SK-N-SH (cell line): ENCODE measurements around the gene TMEM223. TPM values are rescaled to one million over a fixed set of nuclear protein-coding genes. Genes with fewer than 3 reads are reported as not detected.

Source experiments
- CTCF ChIA-PET: fragments of 300-600, 350-600 bp; formaldehyde crosslinking; extraction: SDS; loops from one replicate; lab custom pipeline; 2021; lab: Yijun Ruan, JAX
- POLR2A ChIA-PET: fragments of 350-600 bp; sonication (Branson Sonifier 250); formaldehyde crosslinking; extraction: SDS; loops from one replicate; lab custom pipeline; 2020; ENCODE audit warnings: antibody characterized with exemption, inconsistent platforms; lab: Yijun Ruan, JAX
- DNase-seq: peaks from one replicate; pipeline ENCODE4 v3.0.0; 2012
- H2AFZ ChIP-seq: fragments of 200-600 bp; sonication (generic); 2 replicates; pipeline ENCODE4 v1.8.1; 2016; ENCODE audit warnings: antibody characterized with exemption, mild to moderate bottlenecking, low read depth
- H3F3A ChIP-seq: fragments of 200-600 bp; sonication (generic); replicated peaks from 2 replicates; pipeline ENCODE3; 2016; ENCODE audit warnings: antibody characterized with exemption, mild to moderate bottlenecking; ENCODE audit not compliant: insufficient read depth
- H3K27ac ChIP-seq, 2 experiments: fragments of 200-500 bp in 1 of 2; fragments of 200-600 bp in 1 of 2; sonication (Bioruptor generic) in 1 of 2; sonication (generic), shearing (Covaris generic) in 1 of 2; 2 replicates each; pipeline versions ENCODE4 v1.5.1 to v1.6.1; 2014 to 2016; ENCODE audit warnings: low read depth in 2 of 2, inconsistent platforms in 1 of 2, low read length in 1 of 2, mild to moderate bottlenecking in 1 of 2, mixed read lengths in 1 of 2
- H3K27me3 ChIP-seq: fragments of 200-600 bp; sonication (generic), shearing (Covaris generic); 2 replicates; pipeline ENCODE4 v1.6.1; 2016; ENCODE audit warnings: mixed run types; ENCODE audit not compliant: insufficient read depth
- H3K36me3 ChIP-seq, 2 experiments: fragments of 200-500 bp in 1 of 2; fragments of 200-600 bp in 1 of 2; sonication (Bioruptor generic) in 1 of 2; sonication (generic) in 1 of 2; replicated peaks in 1 of 2; 2 replicates each; pipeline versions ENCODE3 to v1.5.1; 2014 to 2016; ENCODE audit warnings: low read length in 1 of 2, mild to moderate bottlenecking in 1 of 2; ENCODE audit not compliant: insufficient read depth in 2 of 2, control insufficient read depth in 1 of 2
- H3K4me1 ChIP-seq, 2 experiments: fragments of 200-500 bp in 1 of 2; fragments of 200-600 bp in 1 of 2; sonication (Bioruptor generic) in 1 of 2; sonication (generic), shearing (Covaris generic) in 1 of 2; 2 replicates each; pipeline versions ENCODE4 v1.5.1 to v1.6.1; 2014 to 2016; ENCODE audit warnings: low read depth in 1 of 2, low read length in 1 of 2, mixed run types in 1 of 2; ENCODE audit not compliant: insufficient read depth in 2 of 2, control insufficient read depth in 1 of 2
- H3K4me2 ChIP-seq: fragments of 200-600 bp; sonication (generic), shearing (Covaris generic); 2 replicates; pipeline ENCODE4 v1.6.1; 2017; ENCODE audit warnings: mixed run types
- H3K4me3 ChIP-seq, 2 experiments: fragments of 200-500 bp in 1 of 2; fragments of 200-600 bp in 1 of 2; sonication (Bioruptor generic) in 1 of 2; sonication (generic), shearing (Covaris generic) in 1 of 2; 2 replicates each; pipeline versions ENCODE4 v1.5.1 to v1.8.1; 2014 to 2016; ENCODE audit warnings: low read depth in 2 of 2, inconsistent platforms in 1 of 2, low read length in 1 of 2, mild to moderate bottlenecking in 1 of 2, mixed read lengths in 1 of 2, moderate library complexity in 1 of 2
- H3K79me2 ChIP-seq: fragments of 200-600 bp; sonication (generic); 2 replicates; pipeline ENCODE4 v1.8.1; 2017; ENCODE audit warnings: mild to moderate bottlenecking; ENCODE audit not compliant: insufficient read depth
- H3K9ac ChIP-seq: fragments of 200-600 bp; sonication (generic); 2 replicates; pipeline ENCODE4 v1.6.1; 2017; ENCODE audit warnings: mixed run types
- H3K9me2 ChIP-seq: fragments of 200-600 bp; sonication (generic); 2 replicates; pipeline ENCODE4 v1.6.1; 2017; ENCODE audit warnings: mixed run types
- H3K9me3 ChIP-seq: fragments of 200-600 bp; sonication (generic); 2 replicates; pipeline ENCODE4 v1.6.1; 2017; ENCODE audit warnings: mixed run types, mild to moderate bottlenecking, moderate library complexity
- H4K20me1 ChIP-seq: fragments of 200-600 bp; sonication (generic); 2 replicates; pipeline ENCODE4 v1.6.1; 2017; ENCODE audit warnings: mild to moderate bottlenecking, mixed run types; ENCODE audit not compliant: insufficient read depth
- ELF1 ChIP-seq: IDR thresholded peaks from 2 replicates; pipeline ENCODE4 v1.4.0; 2012
- EP300 ChIP-seq, 2 experiments: IDR thresholded peaks; 2 replicates each; pipeline versions ENCODE4 v1.4.0 to v1.6.1; 2012; ENCODE audit warnings: borderline replicate concordance in 1 of 2, low read depth in 1 of 2, low read length in 1 of 2
- EZH2phosphoT487 ChIP-seq: fragments of 200-600 bp; sonication (generic); IDR thresholded peaks from 2 replicates; pipeline ENCODE4 v1.6.1; 2017; ENCODE audit warnings: low read depth, mixed run types, mild to moderate bottlenecking, antibody characterized with exemption, moderate library complexity, borderline replicate concordance
- FOSL2 ChIP-seq: IDR thresholded peaks from 2 replicates; pipeline ENCODE4 v1.4.0; 2012; ENCODE audit warnings: low read depth, mild to moderate bottlenecking, moderate library complexity, borderline replicate concordance
- FOXJ3 ChIP-seq: sonication (generic); formaldehyde crosslinking; IDR thresholded peaks from 2 replicates; pipeline ENCODE4 v1.5.1; 2020; ENCODE audit warnings: mild to moderate bottlenecking, missing genetic modification reagents
- FOXM1 ChIP-seq: IDR thresholded peaks from 2 replicates; pipeline ENCODE4 v1.4.0; 2012; ENCODE audit warnings: low read depth, mild to moderate bottlenecking
- MEF2A ChIP-seq: IDR thresholded peaks from 2 replicates; pipeline ENCODE4 v1.4.0; 2012; ENCODE audit warnings: low read depth, borderline replicate concordance
- NFIC ChIP-seq: IDR thresholded peaks from 2 replicates; pipeline ENCODE4 v1.4.0; 2012; ENCODE audit warnings: borderline replicate concordance
- NRF1 ChIP-seq: IDR thresholded peaks from 2 replicates; pipeline ENCODE4 v1.6.1; 2012; ENCODE audit warnings: low read depth, mild to moderate bottlenecking, low read length
- RAD21 ChIP-seq: IDR thresholded peaks from 2 replicates; pipeline ENCODE4 v1.6.1; 2012; ENCODE audit warnings: mild to moderate bottlenecking, low read length
- RCOR1 ChIP-seq: fragments of 150-350 bp; IDR thresholded peaks from 2 replicates; pipeline ENCODE4 v1.6.1; 2017; ENCODE audit warnings: antibody characterized with exemption, low read length
- SIN3A ChIP-seq: IDR thresholded peaks from 2 replicates; pipeline ENCODE4 v1.6.1; 2012; ENCODE audit warnings: low read depth, mild to moderate bottlenecking, low read length, moderate library complexity, borderline replicate concordance
- TCF12 ChIP-seq: IDR thresholded peaks from 2 replicates; pipeline ENCODE4 v1.4.0; 2012
- WGBS: methylation state at CpG from one replicate; pipeline ENCODE4 v1.1.6; 2017; ENCODE audit warnings: low lambda C conversion rate; 5-methylcytosine and 5-hydroxymethylcytosine counted together
- polyA plus RNA-seq, 3 experiments: library from polyadenylated mRNA; depleted of rRNA; stranded (reverse); fragments of >200 nt; gene quantifications; 2 replicates each; pipeline ENCODE4 v1.2.3, GENCODE V29; 2012
- TF ChIP-seq, protein P1 (sequence below): IDR thresholded peaks from 2 replicates; pipeline ENCODE4 v1.4.0; 2012; ENCODE audit warnings: low read depth
- TF ChIP-seq, protein P2 (sequence below): fragments of 200-600 bp; sonication (generic); IDR thresholded peaks from 2 replicates; pipeline ENCODE4 v1.6.1; 2017; ENCODE audit warnings: antibody characterized with exemption, mild to moderate bottlenecking, moderate library complexity
- TF ChIP-seq, protein P3 (sequence below): IDR thresholded peaks from 2 replicates; pipeline ENCODE4 v1.4.0; 2012; ENCODE audit warnings: low read depth, borderline replicate concordance
- TF ChIP-seq, protein P4 (sequence below): IDR thresholded peaks from 2 replicates; pipeline ENCODE4 v1.4.0; 2012; ENCODE audit warnings: low read depth, borderline replicate concordance
- TF ChIP-seq, protein P5 (sequence below): fragments of 150-350 bp; IDR thresholded peaks from 2 replicates; pipeline ENCODE4 v1.6.1; 2016; ENCODE audit warnings: mild to moderate bottlenecking, low read depth, low read length

TMEM223 gene
- polyA plus RNA-seq, 1 of the 3 experiments (the other 2 are of a cell fraction) = 30.4 TPM

- CTCF ChIA-PET = interaction anchor here (9.8 kb wide), 1 partner anchor 12 kb away, joined by 130 read pairs; the partner anchor contains the start of gene TMEM179B
- Histone ChIP-seq H3K79me2 (peaks cover 32% of the 10 kb centered on the region), H4K20me1 (no peaks in the 10 kb centered on the region), H3K4me2 (no peak overlapping the region), H3K9me3 (no peaks in the 10 kb centered on the region), H3K4me1 (peaks cover 0 to 15% of the 10 kb centered on the region in 2 experiments; a peak in 1 of 4 replicates), H3K4me3 (no peak overlapping the region), H3K36me3 (peaks cover 0 to 6% of the 10 kb centered on the region in 2 experiments), H3K9me2 (no peaks in the 10 kb centered on the region), H3K27me3 (no peaks in the 10 kb centered on the region), H2AFZ (no peak overlapping the region), H3K9ac (no peak overlapping the region), H3K27ac (no peak overlapping the region), H3F3A (peaks cover 19% of the 10 kb centered on the region)
- no peak for DNase-seq
- 94% methylated on average over 6 of the region's 6 CpGs for WGBS
- no peak for TF ChIP-seq FOXM1
- TF ChIP-seq SIN3A = no peak
- no peak for TF ChIP-seq NFIC
- TF ChIP-seq, protein P1, sequence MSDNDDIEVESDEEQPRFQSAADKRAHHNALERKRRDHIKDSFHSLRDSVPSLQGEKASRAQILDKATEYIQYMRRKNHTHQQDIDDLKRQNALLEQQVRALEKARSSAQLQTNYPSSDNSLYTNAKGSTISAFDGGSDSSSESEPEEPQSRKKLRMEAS = no peak
- TF ChIP-seq, protein P2, sequence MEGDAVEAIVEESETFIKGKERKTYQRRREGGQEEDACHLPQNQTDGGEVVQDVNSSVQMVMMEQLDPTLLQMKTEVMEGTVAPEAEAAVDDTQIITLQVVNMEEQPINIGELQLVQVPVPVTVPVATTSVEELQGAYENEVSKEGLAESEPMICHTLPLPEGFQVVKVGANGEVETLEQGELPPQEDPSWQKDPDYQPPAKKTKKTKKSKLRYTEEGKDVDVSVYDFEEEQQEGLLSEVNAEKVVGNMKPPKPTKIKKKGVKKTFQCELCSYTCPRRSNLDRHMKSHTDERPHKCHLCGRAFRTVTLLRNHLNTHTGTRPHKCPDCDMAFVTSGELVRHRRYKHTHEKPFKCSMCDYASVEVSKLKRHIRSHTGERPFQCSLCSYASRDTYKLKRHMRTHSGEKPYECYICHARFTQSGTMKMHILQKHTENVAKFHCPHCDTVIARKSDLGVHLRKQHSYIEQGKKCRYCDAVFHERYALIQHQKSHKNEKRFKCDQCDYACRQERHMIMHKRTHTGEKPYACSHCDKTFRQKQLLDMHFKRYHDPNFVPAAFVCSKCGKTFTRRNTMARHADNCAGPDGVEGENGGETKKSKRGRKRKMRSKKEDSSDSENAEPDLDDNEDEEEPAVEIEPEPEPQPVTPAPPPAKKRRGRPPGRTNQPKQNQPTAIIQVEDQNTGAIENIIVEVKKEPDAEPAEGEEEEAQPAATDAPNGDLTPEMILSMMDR = no peak
- no peak for TF ChIP-seq EP300 (IDR thresholded peaks at IDR 0.05; ENCODE audit: borderline replicate concordance in 1 of 2, low read depth in 1 of 2, low read length in 1 of 2)
- TF ChIP-seq NRF1 = no peak
- no peak for TF ChIP-seq EZH2phosphoT487
- TF ChIP-seq RCOR1 = no peak
- no peak for TF ChIP-seq MEF2A
- no peak for TF ChIP-seq RAD21
- no peak for TF ChIP-seq FOXJ3 (CRISPR knock-in tag)
- TF ChIP-seq, protein P3, sequence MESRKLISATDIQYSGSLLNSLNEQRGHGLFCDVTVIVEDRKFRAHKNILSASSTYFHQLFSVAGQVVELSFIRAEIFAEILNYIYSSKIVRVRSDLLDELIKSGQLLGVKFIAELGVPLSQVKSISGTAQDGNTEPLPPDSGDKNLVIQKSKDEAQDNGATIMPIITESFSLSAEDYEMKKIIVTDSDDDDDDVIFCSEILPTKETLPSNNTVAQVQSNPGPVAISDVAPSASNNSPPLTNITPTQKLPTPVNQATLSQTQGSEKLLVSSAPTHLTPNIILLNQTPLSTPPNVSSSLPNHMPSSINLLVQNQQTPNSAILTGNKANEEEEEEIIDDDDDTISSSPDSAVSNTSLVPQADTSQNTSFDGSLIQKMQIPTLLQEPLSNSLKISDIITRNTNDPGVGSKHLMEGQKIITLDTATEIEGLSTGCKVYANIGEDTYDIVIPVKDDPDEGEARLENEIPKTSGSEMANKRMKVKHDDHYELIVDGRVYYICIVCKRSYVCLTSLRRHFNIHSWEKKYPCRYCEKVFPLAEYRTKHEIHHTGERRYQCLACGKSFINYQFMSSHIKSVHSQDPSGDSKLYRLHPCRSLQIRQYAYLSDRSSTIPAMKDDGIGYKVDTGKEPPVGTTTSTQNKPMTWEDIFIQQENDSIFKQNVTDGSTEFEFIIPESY = no peak
- TF ChIP-seq TCF12 = no peak
- TF ChIP-seq, protein P4, sequence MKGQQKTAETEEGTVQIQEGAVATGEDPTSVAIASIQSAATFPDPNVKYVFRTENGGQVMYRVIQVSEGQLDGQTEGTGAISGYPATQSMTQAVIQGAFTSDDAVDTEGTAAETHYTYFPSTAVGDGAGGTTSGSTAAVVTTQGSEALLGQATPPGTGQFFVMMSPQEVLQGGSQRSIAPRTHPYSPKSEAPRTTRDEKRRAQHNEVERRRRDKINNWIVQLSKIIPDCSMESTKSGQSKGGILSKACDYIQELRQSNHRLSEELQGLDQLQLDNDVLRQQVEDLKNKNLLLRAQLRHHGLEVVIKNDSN = no peak
- no peak for TF ChIP-seq FOSL2
- TF ChIP-seq, protein P5, sequence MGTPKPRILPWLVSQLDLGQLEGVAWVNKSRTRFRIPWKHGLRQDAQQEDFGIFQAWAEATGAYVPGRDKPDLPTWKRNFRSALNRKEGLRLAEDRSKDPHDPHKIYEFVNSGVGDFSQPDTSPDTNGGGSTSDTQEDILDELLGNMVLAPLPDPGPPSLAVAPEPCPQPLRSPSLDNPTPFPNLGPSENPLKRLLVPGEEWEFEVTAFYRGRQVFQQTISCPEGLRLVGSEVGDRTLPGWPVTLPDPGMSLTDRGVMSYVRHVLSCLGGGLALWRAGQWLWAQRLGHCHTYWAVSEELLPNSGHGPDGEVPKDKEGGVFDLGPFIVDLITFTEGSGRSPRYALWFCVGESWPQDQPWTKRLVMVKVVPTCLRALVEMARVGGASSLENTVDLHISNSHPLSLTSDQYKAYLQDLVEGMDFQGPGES = no peak
- no peak for TF ChIP-seq ELF1
- POLR2A ChIA-PET = interaction anchor here (1.7 to 1.8 kb wide), 2 partner anchors 12 to 20 kb away, joined by 5 to 8 read pairs; partner anchors contain the start of gene ZBTB3
Measured at GRCh38 chr11:62774407-62774806, 17.4 kb downstream of the TMEM223 start.
